GM12801 (cell line): ENCODE measurements around the gene SLC37A1.

Experiments
- CTCF ChIP-seq: IDR thresholded peaks from one replicate; pipeline ENCODE4 v1.5.1; 2011; ENCODE audit warnings: control low read depth; ENCODE audit not compliant: insufficient read length; ENCODE audit errors: extremely low read depth

Gene SLC37A1

GRCh38 chr21:42607525-42608102 is 94.0 kb downstream of the SLC37A1 start:
- TF ChIP-seq CTCF, result no peak

GRCh38 chr21:42608446-42608845 is 94.8 kb downstream of the SLC37A1 start:
- no peak for TF ChIP-seq CTCF

- TF ChIP-seq CTCF, result no peak
Observed at GRCh38 chr21:42609811-42610210, 96.2 kb downstream of the SLC37A1 start.

GRCh38 chr21:42611852-42612251 is 98.2 kb downstream of the SLC37A1 start:
- no peak for TF ChIP-seq CTCF

- no peak for TF ChIP-seq CTCF
Observed at GRCh38 chr21:42612390-42612789, 98.7 kb downstream of the SLC37A1 start.

GRCh38 chr21:42613756-42614155 is 100.1 kb downstream of the SLC37A1 start:
- no peak for TF ChIP-seq CTCF

GRCh38 chr21:42614396-42614795 is 100.7 kb downstream of the SLC37A1 start:
- TF ChIP-seq CTCF, result no peak
